Astrocyte of the spinal cord (primary cell): Measurements from ENCODE around the gene SMPD3.

ENCODE experiments used
- DNase-seq: peaks from one replicate; pipeline ENCODE4 v3.0.0; 2011; ENCODE audit warnings: low read depth, low spot score
- H3K4me3 ChIP-seq: 2 replicates; pipeline ENCODE4 v1.5.1; 2011; ENCODE audit warnings: low read depth, mild to moderate bottlenecking, low read length, moderate library complexity
- in situ Hi-C: cut with HindIII; loops from 2 replicates; pipeline ENCODE4 v1.10.0; 2017; ENCODE audit warnings: low sequenced_read_pairs
- TF ChIP-seq, protein P1 (sequence below): IDR thresholded peaks from 2 replicates; pipeline ENCODE4 v1.5.1; 2012; ENCODE audit warnings: low read depth, mild to moderate bottlenecking, low read length, inconsistent platforms

Gene SMPD3

DNA sequence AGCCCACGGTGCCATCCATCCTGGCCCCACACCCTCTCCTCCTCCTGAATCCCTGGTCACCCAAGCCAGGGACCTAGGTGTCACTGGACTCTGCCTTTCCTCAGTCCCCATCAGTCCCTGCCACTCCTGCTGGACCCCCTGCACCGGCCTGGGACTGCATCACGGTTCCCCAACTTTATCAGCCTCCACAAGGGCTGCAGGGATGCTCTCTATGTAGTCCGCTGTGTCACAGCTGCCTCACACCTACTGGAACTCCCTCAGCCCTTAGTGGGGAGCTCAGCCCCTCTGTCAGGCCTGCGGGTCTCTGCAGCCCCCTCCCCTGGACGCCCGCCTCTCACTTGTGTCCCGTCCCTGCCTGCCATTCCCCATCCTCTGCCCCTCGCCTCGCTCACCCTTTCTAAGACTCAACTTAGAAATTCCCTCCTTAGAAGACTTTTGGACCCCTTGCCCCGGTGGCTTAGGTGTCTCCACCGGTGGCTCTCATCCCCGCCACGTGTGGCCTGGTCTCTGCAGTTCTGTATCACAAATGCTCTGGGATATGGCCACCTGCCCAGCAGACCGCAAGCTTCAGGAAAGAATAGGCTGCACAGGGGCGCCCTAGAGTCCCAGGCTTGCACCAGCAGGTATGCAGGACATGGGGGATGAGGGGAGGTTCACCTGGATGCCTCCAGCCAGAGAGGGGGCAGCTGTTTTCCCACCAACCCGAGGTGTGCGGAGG, 74.6 kb downstream of the SMPD3 start:
- H3K4me3 ChIP-seq = no peak overlapping the region
- no peak for DNase-seq
- TF ChIP-seq, protein P1, sequence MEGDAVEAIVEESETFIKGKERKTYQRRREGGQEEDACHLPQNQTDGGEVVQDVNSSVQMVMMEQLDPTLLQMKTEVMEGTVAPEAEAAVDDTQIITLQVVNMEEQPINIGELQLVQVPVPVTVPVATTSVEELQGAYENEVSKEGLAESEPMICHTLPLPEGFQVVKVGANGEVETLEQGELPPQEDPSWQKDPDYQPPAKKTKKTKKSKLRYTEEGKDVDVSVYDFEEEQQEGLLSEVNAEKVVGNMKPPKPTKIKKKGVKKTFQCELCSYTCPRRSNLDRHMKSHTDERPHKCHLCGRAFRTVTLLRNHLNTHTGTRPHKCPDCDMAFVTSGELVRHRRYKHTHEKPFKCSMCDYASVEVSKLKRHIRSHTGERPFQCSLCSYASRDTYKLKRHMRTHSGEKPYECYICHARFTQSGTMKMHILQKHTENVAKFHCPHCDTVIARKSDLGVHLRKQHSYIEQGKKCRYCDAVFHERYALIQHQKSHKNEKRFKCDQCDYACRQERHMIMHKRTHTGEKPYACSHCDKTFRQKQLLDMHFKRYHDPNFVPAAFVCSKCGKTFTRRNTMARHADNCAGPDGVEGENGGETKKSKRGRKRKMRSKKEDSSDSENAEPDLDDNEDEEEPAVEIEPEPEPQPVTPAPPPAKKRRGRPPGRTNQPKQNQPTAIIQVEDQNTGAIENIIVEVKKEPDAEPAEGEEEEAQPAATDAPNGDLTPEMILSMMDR = no peak
- in situ Hi-C loops = no loop called here

DNA sequence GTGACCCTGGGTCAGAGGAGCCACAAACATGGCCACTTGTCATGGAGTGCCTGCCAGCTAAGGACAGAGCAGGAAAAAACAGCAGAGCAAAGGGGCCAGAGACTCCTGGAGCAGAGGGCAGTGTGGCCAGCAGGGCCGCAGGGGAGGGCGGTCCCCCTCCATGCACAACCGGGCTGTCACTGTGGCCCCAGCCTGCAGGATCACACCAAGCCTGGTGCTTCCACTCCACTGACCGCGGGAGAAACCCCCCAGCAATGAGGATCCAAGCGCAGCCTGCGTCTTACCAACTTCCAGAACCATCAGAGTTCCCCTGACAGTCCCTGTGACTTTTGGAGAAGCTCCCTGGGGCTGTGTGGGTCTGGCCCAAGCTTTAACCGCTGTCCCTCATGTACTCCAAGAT, 75.5 kb downstream of the SMPD3 start:
- no peak overlapping the region for H3K4me3 ChIP-seq
- no peak for DNase-seq
- TF ChIP-seq, protein P1 = no peak
- in situ Hi-C loops = no loop called here

DNA sequence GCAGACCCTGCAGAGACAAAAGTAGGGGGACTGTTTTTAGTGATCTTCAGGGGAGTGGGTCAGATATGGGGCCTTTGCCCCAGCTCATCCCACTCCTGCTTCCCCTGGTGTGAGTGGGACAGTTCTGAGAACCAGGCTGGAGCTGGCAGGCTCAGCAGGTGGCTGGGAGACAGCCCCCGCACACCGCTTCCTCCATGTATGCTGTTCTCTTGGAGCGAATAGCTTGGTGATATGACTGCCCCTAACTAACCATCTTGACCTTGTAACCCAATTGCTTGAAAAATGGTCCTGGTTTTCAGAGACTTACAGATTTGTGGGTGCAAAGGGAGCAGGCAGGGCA, 76.0 kb downstream of the SMPD3 start:
- TF ChIP-seq, protein P1 = no peak
- no peak for DNase-seq
- in situ Hi-C loops = no loop called here
- H3K4me3 ChIP-seq = no peak overlapping the region

DNA sequence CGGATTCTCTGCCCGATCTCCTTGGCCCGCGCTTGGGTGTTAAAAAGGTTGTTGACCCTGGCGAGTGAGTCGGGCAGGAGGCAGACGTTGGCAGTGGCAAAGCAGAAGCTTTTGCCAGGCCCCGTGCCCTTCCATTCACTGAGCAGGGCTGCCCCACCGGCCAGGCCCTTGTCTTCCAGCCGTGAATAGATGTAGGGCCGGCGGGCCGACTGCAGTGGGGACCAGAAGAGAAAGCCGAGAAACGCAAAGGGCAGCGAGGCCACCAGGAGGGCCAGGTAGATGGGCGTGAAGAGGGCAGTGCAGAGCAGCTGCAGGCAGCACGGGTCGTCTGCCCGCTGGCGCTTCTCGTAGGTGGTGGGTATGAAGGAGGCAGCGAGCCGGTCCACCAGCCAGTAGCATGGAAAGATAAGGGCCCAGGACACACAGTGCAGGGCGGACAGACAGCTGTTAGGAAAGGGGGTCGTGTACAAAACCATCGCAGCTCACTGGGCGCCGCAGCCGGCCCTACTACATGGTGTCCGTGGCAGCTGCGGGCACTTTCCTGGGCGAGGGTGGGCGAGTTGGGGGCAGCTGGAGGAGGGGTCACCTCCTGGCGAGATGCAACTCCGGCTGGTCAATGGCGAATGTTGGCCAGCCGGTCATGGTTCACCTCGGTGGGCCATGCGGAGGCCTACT, 76.5 kb downstream of the SMPD3 start:
- DNase-seq = no peak
- no peak overlapping the region for H3K4me3 ChIP-seq
- in situ Hi-C loops = no loop called here
- TF ChIP-seq, protein P1 = no peak

DNA sequence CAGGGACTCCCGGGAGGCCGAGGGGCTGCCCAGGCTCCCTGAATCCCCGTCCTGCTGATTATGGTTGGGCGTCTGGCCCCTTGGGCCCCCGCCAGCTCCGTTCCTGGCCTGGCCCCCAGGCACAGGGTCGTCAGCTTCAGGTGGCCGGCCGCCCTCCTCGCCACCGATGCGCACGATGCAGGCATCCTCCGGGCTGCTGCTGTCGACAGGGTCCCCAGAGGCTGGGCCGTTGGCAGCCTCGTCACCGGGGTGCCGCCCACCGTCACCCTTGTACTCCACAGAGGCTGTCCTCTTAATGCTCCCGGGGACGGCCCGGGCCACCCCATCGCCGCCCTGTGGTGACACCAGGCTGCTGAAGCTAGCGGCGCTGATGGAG, 77.0 kb downstream of the SMPD3 start:
- TF ChIP-seq, protein P1 = no peak
- DNase-seq = no peak
- no peak overlapping the region for H3K4me3 ChIP-seq
- in situ Hi-C loops = no loop called here

DNA sequence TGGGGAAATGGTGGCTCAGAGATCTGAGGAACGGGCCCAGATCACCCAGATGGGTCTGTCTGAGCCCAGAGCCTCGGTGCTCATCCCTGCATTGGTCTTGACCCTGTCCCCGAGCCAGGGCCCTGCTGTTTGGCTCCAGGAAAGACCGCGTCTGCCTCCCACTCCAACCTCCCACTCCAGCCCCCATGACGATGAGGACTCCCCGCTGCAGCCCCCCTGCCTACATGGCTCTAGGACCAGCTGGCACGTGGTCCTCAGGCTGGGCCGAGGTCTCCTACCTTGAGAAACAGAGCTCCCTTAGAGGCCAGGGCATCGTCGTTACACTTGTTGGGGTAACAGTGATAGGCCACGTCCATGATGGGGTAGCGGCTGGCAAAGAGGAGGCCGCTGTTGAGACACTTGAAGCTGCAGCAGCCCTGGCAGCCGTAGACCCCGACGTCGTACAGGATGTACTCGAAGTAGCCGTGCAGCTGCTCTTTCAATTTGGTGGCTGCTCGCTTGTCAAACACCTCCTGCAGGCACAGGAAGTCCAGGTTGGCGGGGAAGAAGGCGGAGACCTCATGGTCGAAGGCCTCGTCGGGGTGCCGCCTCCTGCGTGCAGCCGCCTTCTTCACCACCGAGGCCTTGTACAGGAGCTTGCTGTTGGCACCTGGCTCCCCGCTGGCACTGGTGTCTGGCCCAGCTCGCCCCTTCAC, 77.6 kb downstream of the SMPD3 start:
- in situ Hi-C loops = no loop called here
- no peak for DNase-seq
- TF ChIP-seq, protein P1 = no peak
- no peak overlapping the region for H3K4me3 ChIP-seq
